AG10803 (cell line): ENCODE data around the gene DLX2.

Experiments
- DNase-seq: peaks from one replicate; pipeline ENCODE4 v3.0.0; 2010; ENCODE audit warnings: low read depth
- H3K4me3 ChIP-seq: 2 replicates; pipeline ENCODE4 v1.5.1; 2011; ENCODE audit warnings: mild to moderate bottlenecking, low read length, control low read depth
- CTCF ChIP-seq: conservative IDR thresholded peaks from 2 replicates; pipeline ENCODE4 v1.5.1; 2011; ENCODE audit warnings: mild to moderate bottlenecking, low read length, control low read depth, inconsistent platforms

The DLX2 gene

GRCh38 chr2:172134270-172134669 is 31.6 kb upstream of the DLX2 start:
- no peak overlapping the region for H3K4me3 ChIP-seq
- no peak for TF ChIP-seq CTCF
- DNase-seq, result no peak

- no peak for DNase-seq
- no peak overlapping the region for H3K4me3 ChIP-seq
- TF ChIP-seq CTCF, result no peak
Observed at GRCh38 chr2:172131713-172132555, 29.2 kb upstream of the DLX2 start.

GRCh38 chr2:172129404-172129803 is 26.7 kb upstream of the DLX2 start:
- H3K4me3 ChIP-seq, result no peak overlapping the region
- no peak for DNase-seq
- no peak for TF ChIP-seq CTCF

GRCh38 chr2:172128484-172128883 is 25.8 kb upstream of the DLX2 start:
- H3K4me3 ChIP-seq, result no peak overlapping the region
- no peak for DNase-seq
- TF ChIP-seq CTCF, result no peak

- no peak overlapping the region for H3K4me3 ChIP-seq
- no peak for TF ChIP-seq CTCF
- DNase-seq, result peak; percentile 47
Observed at GRCh38 chr2:172120118-172120517, 17.4 kb upstream of the DLX2 start.

GRCh38 chr2:172119089-172119488 is 16.4 kb upstream of the DLX2 start:
- H3K4me3 ChIP-seq, result no peak overlapping the region
- DNase-seq, result peak; percentile 83
- TF ChIP-seq CTCF, result no peak

GRCh38 chr2:172116107-172116506 is 13.4 kb upstream of the DLX2 start:
- no peak for TF ChIP-seq CTCF
- DNase-seq, result no peak
- H3K4me3 ChIP-seq, result no peak overlapping the region
